PC-3 (cell line): ENCODE data around the gene GPR37L1. TPM values are rescaled to one million over a fixed set of nuclear protein-coding genes. Genes with fewer than 3 reads are reported as not detected.

Experiments used
- ATAC-seq: fragments of 200-7000 bp; cut with Tn5 transposase; 2 replicates; pipeline ENCODE4 v1.9.1; 2020; ENCODE audit warnings: mild to moderate bottlenecking, moderate library complexity
- BruUV-seq: library from RNA; stranded (reverse); fragments of 400-500 nt; replicated peaks from 2 replicates; lab custom pipeline; 2021; lab: Mats Ljungman, UMichigan
- CTCF ChIA-PET: fragments of 300-600 bp; sonication (Branson Sonifier 250); formaldehyde crosslinking; loops from one replicate; lab custom pipeline; 2022; ENCODE audit warnings: antibody characterized with exemption; lab: Charles Lee
- POLR2A ChIA-PET: fragments of 300-600 bp; sonication (Branson Sonifier 250); formaldehyde crosslinking; loops from one replicate; lab custom pipeline; 2022; ENCODE audit warnings: antibody characterized with exemption; ENCODE audit not compliant: unreplicated experiment; lab: Charles Lee
- DNase-seq: peaks from one replicate; pipeline ENCODE4 v3.0.0-alpha.2; 2015
- H2AFZ ChIP-seq: fragments of 300-600 bp; sonication (generic); 2 replicates; pipeline ENCODE4 v1.6.0; 2016; ENCODE audit warnings: antibody characterized with exemption, low read length
- H3F3A ChIP-seq: fragments of 300-600 bp; sonication (generic); one replicate; pipeline ENCODE4 v1.6.0; 2017; ENCODE audit warnings: antibody characterized with exemption, low read length, control low read depth, mild to moderate bottlenecking; ENCODE audit not compliant: unreplicated experiment
- H3K27ac ChIP-seq: fragments of 300-600 bp; sonication (generic); 2 replicates; pipeline ENCODE4 v1.5.1; 2016; ENCODE audit warnings: mild to moderate bottlenecking, low read length
- H3K27me3 ChIP-seq: fragments of 300-600 bp; sonication (generic); 2 replicates; pipeline ENCODE4 v1.6.1; 2016; ENCODE audit warnings: low read length, mixed read lengths
- H3K36me3 ChIP-seq: fragments of 300-600 bp; sonication (generic); 2 replicates; pipeline ENCODE4 v1.6.1; 2016; ENCODE audit warnings: low read depth, mixed run types, low read length, mixed read lengths
- H3K4me1 ChIP-seq: fragments of 300-600 bp; sonication (generic); 2 replicates; pipeline ENCODE4 v1.5.1; 2016; ENCODE audit warnings: low read length; ENCODE audit not compliant: insufficient read depth
- H3K4me2 ChIP-seq: fragments of 300-600 bp; sonication (generic); 2 replicates; pipeline ENCODE4 v1.6.0; 2016; ENCODE audit warnings: low read length
- H3K4me3 ChIP-seq: fragments of 300-600 bp; sonication (generic); 2 replicates; pipeline ENCODE4 v1.5.1; 2016; ENCODE audit warnings: mild to moderate bottlenecking, low read length, mixed read lengths
- H3K79me2 ChIP-seq: fragments of 300-600 bp; sonication (generic); 2 replicates; pipeline ENCODE4 v1.6.1; 2017; ENCODE audit warnings: low read length, mixed read lengths
- H3K9ac ChIP-seq: fragments of 300-600 bp; sonication (generic); 2 replicates; pipeline ENCODE4 v1.6.0; 2016; ENCODE audit warnings: mild to moderate bottlenecking, low read length
- H3K9me2 ChIP-seq: fragments of 300-600 bp; sonication (generic); replicated peaks from 2 replicates; pipeline ENCODE4 v1.6.1; 2016; ENCODE audit warnings: mixed run types, low read length, mixed read lengths
- H3K9me3 ChIP-seq: fragments of 300-600 bp; sonication (generic); 2 replicates; pipeline ENCODE4 v1.6.1; 2016; ENCODE audit warnings: low read length, mixed read lengths
- H4K20me1 ChIP-seq: fragments of 300-600 bp; sonication (generic); 2 replicates; pipeline ENCODE4 v1.6.1; 2016; ENCODE audit warnings: low read length, mixed read lengths
- CTCF ChIP-seq: fragments of 300-600 bp; sonication (generic); conservative IDR thresholded peaks from 2 replicates; pipeline ENCODE4 v1.5.1; 2017; ENCODE audit warnings: antibody characterized with exemption, low read depth, mild to moderate bottlenecking, low read length
- EZH2 ChIP-seq: fragments of 300-600 bp; sonication (generic); IDR thresholded peaks from one replicate; pipeline ENCODE4 v1.6.1; 2017; ENCODE audit warnings: antibody characterized with exemption, mild to moderate bottlenecking, low read length; ENCODE audit not compliant: unreplicated experiment
- EZH2phosphoT487 ChIP-seq: fragments of 300-600 bp; sonication (generic); IDR thresholded peaks from 2 replicates; pipeline ENCODE4 v1.6.1; 2018; ENCODE audit warnings: mild to moderate bottlenecking, antibody characterized with exemption, low read length, borderline replicate concordance
- intact Hi-C: fragments of 100-400 bp; cut with micrococcal nuclease; formaldehyde crosslinking; loops from 2 replicates; pipeline ENCODE4 v1.9.0; 2023
- total RNA-seq: library from RNA; depleted of rRNA; stranded (reverse); fragments of >200 nt; gene quantifications from 2 replicates; pipeline ENCODE4 v1.2.3, GENCODE V29; 2014

GPR37L1 gene
- total RNA-seq, 1 experiment from 2014 or later = 0.04 TPM

GRCh38 chr1:202167708-202168415 lies 45.1 kb downstream of the GPR37L1 start:
- Histone ChIP-seq H3K27ac (no peak overlapping the region), H4K20me1 (no peaks in the 10 kb centered on the region), H3K4me3 (no peak overlapping the region), H3F3A (no peaks in the 10 kb centered on the region), H3K9me2 (no peaks in the 10 kb centered on the region), H3K4me2 (no peak overlapping the region), H3K9me3 (no peaks in the 10 kb centered on the region), H3K9ac (no peak overlapping the region), H3K27me3 (no peaks in the 10 kb centered on the region), H3K79me2 (no peaks in the 10 kb centered on the region), H3K4me1 (no peaks in the 10 kb centered on the region), H3K36me3 (no peaks in the 10 kb centered on the region), H2AFZ (no peak overlapping the region)
- CTCF ChIA-PET = no interaction called here
- DNase-seq = no peak
- POLR2A ChIA-PET = no interaction called here
- ATAC-seq = no peak
- intact Hi-C loops = no loop called here
- BruUV-seq = no TSS peak
- TF ChIP-seq CTCF (no peak), EZH2 (no peak), EZH2phosphoT487 (no peak)

- Histone ChIP-seq H3K79me2 (no peaks in the 10 kb centered on the region), H3K4me2 (no peak overlapping the region), H3K9me2 (no peaks in the 10 kb centered on the region), H3K27me3 (no peaks in the 10 kb centered on the region), H4K20me1 (no peaks in the 10 kb centered on the region), H3K4me1 (no peaks in the 10 kb centered on the region), H3K27ac (no peak overlapping the region), H3K4me3 (no peak overlapping the region), H3K9ac (no peak overlapping the region), H3K9me3 (no peaks in the 10 kb centered on the region), H3F3A (no peaks in the 10 kb centered on the region), H2AFZ (no peak overlapping the region), H3K36me3 (no peaks in the 10 kb centered on the region)
- ChIA-PET CTCF (no interaction called here), POLR2A (no interaction called here)
- intact Hi-C loops = no loop called here
- TF ChIP-seq EZH2phosphoT487 (no peak), CTCF (no peak), EZH2 (no peak)
- DNase-seq (no peak), ATAC-seq (no peak)
- BruUV-seq = no TSS peak
These were observed 46.1 kb downstream of the GPR37L1 start for GRCh38 chr1:202168861-202169260.

- ATAC-seq = no peak
- Histone ChIP-seq H3K79me2 (no peaks in the 10 kb centered on the region), H3K4me2 (no peak overlapping the region), H3K27ac (no peak overlapping the region), H3K4me1 (no peaks in the 10 kb centered on the region), H3K27me3 (no peaks in the 10 kb centered on the region), H3K9me2 (no peaks in the 10 kb centered on the region), H3F3A (no peaks in the 10 kb centered on the region), H3K9ac (no peak overlapping the region), H2AFZ (no peak overlapping the region), H3K9me3 (no peaks in the 10 kb centered on the region), H4K20me1 (no peaks in the 10 kb centered on the region), H3K36me3 (no peaks in the 10 kb centered on the region), H3K4me3 (no peak overlapping the region)
- intact Hi-C loops = no loop called here
- no TSS peak for BruUV-seq
- DNase-seq = no peak
- TF ChIP-seq EZH2phosphoT487 = no peak
- TF ChIP-seq EZH2 = no peak
- no peak for TF ChIP-seq CTCF
- ChIA-PET POLR2A (no interaction called here), CTCF (no interaction called here)
These were observed 48.0 kb downstream of the GPR37L1 start for GRCh38 chr1:202170726-202171125.
